HFFc6 (cell line): Measurements from ENCODE around the gene TNFRSF1A. TPM values are rescaled to one million over a fixed set of nuclear protein-coding genes. Genes with fewer than 3 reads are reported as not detected.
A peak's percentile ranks its signal among the peaks of the same experiment; 100 is the strongest.

ENCODE experiments used
- DNase-seq: peaks from one replicate; pipeline ENCODE4 v3.0.0-alpha.2; 2018
- H3K27ac Mint-ChIP-seq: 2 replicates; pipeline ENCODE4 v1.8.0; 2020; ENCODE audit warnings: mild to moderate bottlenecking, mixed read lengths
- H3K27me3 Mint-ChIP-seq: 2 replicates; pipeline ENCODE4 v1.8.0; 2021; ENCODE audit warnings: mild to moderate bottlenecking, moderate library complexity, mixed read lengths; ENCODE audit not compliant: insufficient read depth
- H3K36me3 Mint-ChIP-seq: 2 replicates; pipeline ENCODE4 v1.8.0; 2021; ENCODE audit warnings: low read depth, mixed read lengths
- H3K4me1 Mint-ChIP-seq: 2 replicates; pipeline ENCODE4 v1.8.0; 2020; ENCODE audit warnings: low read depth, mixed read lengths
- H3K4me3 Mint-ChIP-seq: 2 replicates; pipeline ENCODE4 v1.8.0; 2020; ENCODE audit warnings: mild to moderate bottlenecking, moderate library complexity, mixed read lengths
- H3K9me3 Mint-ChIP-seq: 2 replicates; pipeline ENCODE4 v1.8.0; 2020; ENCODE audit warnings: mild to moderate bottlenecking, mixed read lengths
- total RNA-seq, 6 experiments: library from RNA; stranded (reverse); fragmentation: NEBNext Ultra II Directional; extraction: Animal tissue kit (Norgen Biotek cat#: 25700); gene quantifications; 2 replicates in 1 of 6; 3 replicates in 5 of 6; pipeline ENCODE4 v1.2.3, GENCODE V29; 2021
- TF ChIP-seq, protein P1 (sequence below): fragments of 200-600 bp; sonication (generic); IDR thresholded peaks from 2 replicates; pipeline ENCODE4 v1.5.0; 2021; ENCODE audit warnings: antibody characterized with exemption, mild to moderate bottlenecking

TNFRSF1A gene
- total RNA-seq, 6 experiments from 2014 or later: 105 to 122 (median 112) TPM

DNA sequence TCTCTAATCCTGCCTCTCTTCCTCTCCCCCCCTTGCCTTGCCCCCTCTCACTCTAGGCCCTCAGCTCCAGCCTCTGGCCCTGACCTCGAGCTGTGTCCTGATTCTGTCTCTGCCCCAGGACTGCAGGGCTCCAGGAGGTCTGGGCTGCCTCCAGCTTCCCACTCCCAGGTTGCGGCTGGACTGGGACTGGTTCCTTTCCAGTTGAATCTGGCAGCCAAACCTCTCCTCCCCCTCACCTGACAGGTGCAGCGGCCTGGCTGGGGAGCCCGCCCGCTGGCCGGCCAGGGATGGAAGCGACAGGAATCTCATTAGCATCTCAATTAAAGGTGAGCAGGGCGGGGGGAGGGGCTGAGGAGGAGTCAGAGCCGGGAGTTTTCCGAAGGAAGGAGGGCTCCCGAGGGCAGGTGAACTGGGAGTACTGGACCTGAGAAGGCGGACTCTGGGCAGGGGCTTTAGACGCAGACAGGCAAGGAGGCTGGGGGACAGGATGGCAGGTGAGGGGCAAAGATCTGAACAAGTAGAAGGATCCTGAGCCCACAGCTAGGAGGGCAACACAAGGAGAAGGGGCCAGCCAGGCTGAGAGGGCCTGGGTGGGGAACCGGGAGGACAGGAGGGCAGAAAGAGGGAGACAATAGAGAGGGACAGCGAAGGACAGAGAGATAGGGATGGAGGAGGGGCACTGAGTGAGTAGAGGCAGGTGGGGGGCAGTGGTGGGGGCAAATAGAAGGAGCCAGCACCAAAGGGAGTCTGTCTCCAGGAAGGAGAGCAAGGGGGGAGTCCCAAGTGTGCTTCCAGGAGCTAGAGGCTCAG lies 33.6 kb upstream of the TNFRSF1A start, which contains the start of gene SCNN1A:
TSS of gene SCNN1A (minus strand) at position 295 of the 810 bp plus-strand sequence. CDS start 780 bp downstream, outside the sequence.
- peaks cover 1% of the 10 kb centered on the region for H3K27me3 Mint-ChIP-seq
- H3K4me3 Mint-ChIP-seq: no peak within 1 kb of the TSS
- H3K36me3 Mint-ChIP-seq: no peaks in the 10 kb centered on the region
- peaks cover 55% of the 10 kb centered on the region for H3K4me1 Mint-ChIP-seq
- peak within 1 kb of the TSS; percentile 63 for H3K27ac Mint-ChIP-seq
- DNase-seq: no peak
- TF ChIP-seq, protein P1, sequence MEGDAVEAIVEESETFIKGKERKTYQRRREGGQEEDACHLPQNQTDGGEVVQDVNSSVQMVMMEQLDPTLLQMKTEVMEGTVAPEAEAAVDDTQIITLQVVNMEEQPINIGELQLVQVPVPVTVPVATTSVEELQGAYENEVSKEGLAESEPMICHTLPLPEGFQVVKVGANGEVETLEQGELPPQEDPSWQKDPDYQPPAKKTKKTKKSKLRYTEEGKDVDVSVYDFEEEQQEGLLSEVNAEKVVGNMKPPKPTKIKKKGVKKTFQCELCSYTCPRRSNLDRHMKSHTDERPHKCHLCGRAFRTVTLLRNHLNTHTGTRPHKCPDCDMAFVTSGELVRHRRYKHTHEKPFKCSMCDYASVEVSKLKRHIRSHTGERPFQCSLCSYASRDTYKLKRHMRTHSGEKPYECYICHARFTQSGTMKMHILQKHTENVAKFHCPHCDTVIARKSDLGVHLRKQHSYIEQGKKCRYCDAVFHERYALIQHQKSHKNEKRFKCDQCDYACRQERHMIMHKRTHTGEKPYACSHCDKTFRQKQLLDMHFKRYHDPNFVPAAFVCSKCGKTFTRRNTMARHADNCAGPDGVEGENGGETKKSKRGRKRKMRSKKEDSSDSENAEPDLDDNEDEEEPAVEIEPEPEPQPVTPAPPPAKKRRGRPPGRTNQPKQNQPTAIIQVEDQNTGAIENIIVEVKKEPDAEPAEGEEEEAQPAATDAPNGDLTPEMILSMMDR: no peak
- H3K9me3 Mint-ChIP-seq: no peaks in the 10 kb centered on the region

- Mint-ChIP-seq H3K27ac (no peak overlapping the region), H3K36me3 (no peaks in the 10 kb centered on the region), H3K4me1 (peaks cover 53% of the 10 kb centered on the region), H3K9me3 (no peaks in the 10 kb centered on the region), H3K27me3 (peaks cover 1% of the 10 kb centered on the region), H3K4me3 (no peak overlapping the region)
- TF ChIP-seq, protein P1: no peak
- DNase-seq: no peak
Observed at GRCh38 chr12:6374786-6375160, 32.9 kb upstream of the TNFRSF1A start.

DNA sequence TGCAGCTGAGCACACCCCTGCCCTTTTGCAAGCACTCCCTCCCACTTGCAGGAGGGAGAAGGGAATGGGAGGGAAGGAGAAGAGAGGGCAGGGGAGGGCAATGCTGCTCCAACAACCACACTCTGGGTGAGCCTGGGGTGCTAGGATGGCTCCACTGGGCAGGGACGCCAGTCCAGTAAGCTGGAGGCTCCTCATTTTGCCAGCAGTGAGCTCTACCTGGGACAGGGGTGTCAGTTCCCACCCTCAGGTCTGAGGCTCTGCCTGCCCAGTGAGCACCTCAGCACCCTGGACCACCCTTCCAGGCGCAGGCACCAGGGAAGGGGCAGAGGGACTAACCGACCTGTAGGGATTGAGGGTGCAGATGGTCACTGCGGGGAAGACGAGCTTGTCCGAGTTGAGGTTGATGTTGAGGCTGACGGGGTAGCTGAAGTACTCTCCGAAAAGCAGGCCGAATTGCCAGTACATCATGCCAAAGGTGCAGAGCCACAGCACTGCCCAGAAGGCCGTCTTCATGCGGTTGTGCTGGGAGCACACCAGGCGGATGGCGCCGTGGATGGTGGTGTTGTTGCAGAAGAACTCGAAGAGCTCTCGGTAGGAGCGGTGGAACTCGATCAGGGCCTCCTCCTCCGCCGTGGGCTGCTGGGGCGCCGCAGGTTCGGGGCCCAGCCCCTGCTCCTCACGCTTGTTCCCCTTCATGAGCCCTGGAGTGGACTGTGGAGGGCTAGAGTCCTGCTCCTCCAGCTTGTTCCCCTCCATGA lies 32.3 kb upstream of the TNFRSF1A start:
- Mint-ChIP-seq H3K27me3 (peaks cover 1% of the 10 kb centered on the region), H3K4me1 (peaks cover 55% of the 10 kb centered on the region), H3K36me3 (no peaks in the 10 kb centered on the region), H3K4me3 (no peak overlapping the region), H3K27ac (no peak overlapping the region), H3K9me3 (no peaks in the 10 kb centered on the region)
- no peak for DNase-seq
- TF ChIP-seq, protein P1: no peak

- Mint-ChIP-seq H3K36me3 (no peaks in the 10 kb centered on the region), H3K9me3 (no peaks in the 10 kb centered on the region), H3K27me3 (no peaks in the 10 kb centered on the region; the same call in none of the 2 replicates), H3K4me3 (no peak overlapping the region), H3K4me1 (peaks cover 55% of the 10 kb centered on the region), H3K27ac (peak overlapping the region; percentile 94)
- DNase-seq: no peak
- TF ChIP-seq, protein P1: no peak
Observed at GRCh38 chr12:6373022-6373787, 31.3 kb upstream of the TNFRSF1A start.

DNA sequence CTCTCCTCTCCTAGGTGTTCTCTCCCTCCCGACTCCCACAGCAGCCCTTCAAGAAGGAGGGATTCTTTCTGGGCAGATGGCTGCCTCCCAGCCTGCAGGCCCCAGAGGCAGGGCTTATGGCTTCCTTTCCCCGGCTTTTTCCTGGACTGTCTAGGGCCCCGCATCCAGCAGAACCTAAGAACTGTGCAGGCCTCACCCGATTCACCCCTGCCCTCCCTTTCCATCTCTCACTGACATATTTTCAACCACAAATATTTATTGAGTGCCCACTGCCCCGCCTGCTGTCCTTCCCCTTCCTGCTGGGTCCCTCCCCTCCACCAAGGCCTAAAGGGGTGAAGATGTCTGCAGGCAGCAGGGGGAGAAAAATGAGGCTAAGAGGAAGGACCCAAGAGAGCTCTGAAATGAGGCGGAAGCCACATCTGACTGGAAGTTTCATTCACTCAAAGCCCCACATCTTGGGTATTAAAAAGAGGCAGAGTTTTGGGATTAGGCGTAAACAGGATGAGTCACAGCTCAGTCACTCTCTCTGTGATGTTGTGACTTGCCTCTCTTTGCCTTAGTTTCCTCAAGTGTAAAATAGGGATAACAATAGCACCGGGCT lies 30.6 kb upstream of the TNFRSF1A start:
- Mint-ChIP-seq H3K36me3 (no peaks in the 10 kb centered on the region), H3K4me1 (peaks cover 55% of the 10 kb centered on the region), H3K9me3 (no peaks in the 10 kb centered on the region), H3K27me3 (no peaks in the 10 kb centered on the region; the same call in none of the 2 replicates), H3K4me3 (peak overlapping the region; percentile 75), H3K27ac (peak overlapping the region; percentile 94)
- DNase-seq: peak; percentile 78
- TF ChIP-seq, protein P1: no peak
